ENCODE data around the gene CLK1.
A peak's percentile ranks its signal among the peaks of the same experiment; 100 is the strongest.

Gene CLK1

DNA sequence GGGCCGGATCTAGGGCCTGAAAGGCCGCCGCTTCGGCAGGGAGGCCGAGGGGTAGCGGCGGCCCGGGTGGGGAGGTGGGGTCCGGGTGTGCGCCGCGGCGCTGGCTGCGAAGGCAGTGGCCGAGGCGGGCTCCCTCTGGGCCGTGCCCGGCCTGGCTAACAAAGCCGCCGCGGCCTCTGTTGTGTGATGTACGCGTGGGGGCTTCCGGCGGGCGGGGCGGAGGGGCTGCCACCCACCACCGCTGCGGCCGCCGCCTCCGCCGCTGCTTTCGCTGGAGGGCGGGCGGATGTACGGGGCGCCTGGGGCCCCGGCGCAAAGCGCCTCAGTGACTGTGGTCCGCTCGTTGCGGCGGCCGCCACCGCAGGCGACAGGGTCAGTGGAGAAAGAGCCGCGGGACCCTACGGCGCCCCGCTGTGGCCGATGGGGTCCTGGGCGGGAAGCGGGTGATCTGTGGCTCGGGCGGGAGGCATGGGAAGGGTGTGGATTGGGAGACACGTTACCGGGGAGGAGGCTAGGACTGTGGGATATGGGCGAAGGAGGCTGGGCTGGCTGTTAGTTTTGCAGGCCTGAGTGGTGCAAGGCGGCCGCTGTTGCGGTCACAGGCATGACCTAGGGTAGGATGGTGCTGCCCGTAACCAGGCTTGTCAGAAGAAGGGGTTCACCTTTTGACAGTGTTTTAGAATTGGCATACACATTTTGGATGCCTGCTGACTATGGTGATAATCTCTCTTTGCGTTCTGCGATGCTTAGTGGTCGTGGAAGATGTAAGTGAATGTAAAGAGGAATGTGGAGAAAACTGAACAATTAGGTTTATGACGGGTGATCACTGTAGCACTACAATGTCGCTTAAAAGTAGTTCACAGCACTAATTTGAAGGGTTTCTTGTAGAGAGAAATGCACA lies 52.1 kb downstream of the CLK1 start:
- POLR2A ChIA-PET (ENCODE audit: low non-redundant PET): no interaction called here
- TF ChIP-seq CTCF (conservative IDR thresholded peaks at IDR 0.05; ENCODE audit: low read depth): peak; percentile 81
- DNase-seq (ENCODE audit: low spot score): peak; percentile 64
- CTCF ChIA-PET: interaction anchor here (0.7 kb wide), 1 partner anchor 64 kb away, joined by 3 read pairs; no protein-coding TSS in a partner anchor
- H3K27ac ChIP-seq: peak overlapping the region; percentile 95

- ChIA-PET POLR2A (ENCODE audit: low non-redundant PET) (interaction anchor here (0.6 to 0.9 kb wide), 2 partner anchors 16 to 54 kb away, joined by 3 to 4 read pairs; no protein-coding TSS in a partner anchor), CTCF (interaction anchor here (0.6 to 0.7 kb wide), 2 partner anchors 17 to 295 kb away, joined by 3 read pairs; no protein-coding TSS in a partner anchor)
- no peak for TF ChIP-seq CTCF (conservative IDR thresholded peaks at IDR 0.05; ENCODE audit: low read depth)
- H3K27ac ChIP-seq: peak within 1 kb of the TSS; percentile 95
- peak; percentile 98 for DNase-seq (ENCODE audit: low spot score)
Measured at GRCh38 chr2:200811333-200812121, 52.9 kb downstream of the CLK1 start, which contains the start of gene BZW1. TSS of gene BZW1 (plus strand) at chr2:200811910. CDS start at chr2:200813218, 1,308 bp downstream.

GRCh38 chr2:200810998-200811332 lies 53.5 kb downstream of the CLK1 start:
- DNase-seq (ENCODE audit: low spot score): no peak
- H3K27ac ChIP-seq: peak overlapping the region; percentile 95
- no peak for TF ChIP-seq CTCF (conservative IDR thresholded peaks at IDR 0.05; ENCODE audit: low read depth)
- ChIA-PET POLR2A (ENCODE audit: low non-redundant PET) (interaction anchor here (0.6 to 0.9 kb wide), 2 partner anchors 16 to 53 kb away, joined by 3 to 4 read pairs; no protein-coding TSS in a partner anchor), CTCF (interaction anchor here (0.6 to 0.7 kb wide), 3 partner anchors 18 to 294 kb away, joined by 3 to 4 read pairs (median 3); no protein-coding TSS in a partner anchor)

DNA sequence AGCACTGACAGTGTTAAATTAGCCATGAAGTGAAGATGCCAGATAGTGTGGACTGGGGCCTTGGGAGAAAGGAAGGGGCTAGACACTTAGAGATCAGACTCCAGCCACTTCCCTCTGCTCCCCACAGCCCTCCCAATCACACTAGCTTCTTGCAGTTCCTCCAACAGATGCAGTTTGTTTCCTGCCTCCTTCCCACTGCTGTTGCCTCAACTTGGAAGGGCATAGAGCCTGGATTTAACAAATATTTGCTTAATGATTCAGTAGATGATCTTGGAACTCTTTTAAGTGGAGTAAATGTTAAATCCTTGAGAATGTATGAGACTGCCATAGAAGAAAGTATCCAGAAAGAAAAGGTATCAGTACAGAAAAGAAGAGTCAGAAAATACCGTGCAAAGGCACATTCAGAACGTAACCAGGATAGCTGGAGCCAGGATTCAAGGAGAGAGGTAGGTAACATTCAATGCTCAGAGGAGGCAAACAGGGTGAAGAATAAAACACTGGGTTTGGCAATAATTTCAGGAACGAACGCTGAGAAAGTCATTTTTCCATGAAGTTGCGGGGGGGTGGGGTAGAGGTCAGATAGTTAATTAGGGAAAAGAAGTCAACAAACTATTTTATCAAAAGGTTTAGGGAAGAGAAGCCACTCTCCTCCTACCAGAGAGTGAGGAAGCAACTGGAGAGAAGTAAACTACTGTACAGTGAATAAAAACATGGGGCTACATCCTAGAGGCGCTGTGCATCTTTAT lies 54.0 kb downstream of the CLK1 start:
- POLR2A ChIA-PET (ENCODE audit: low non-redundant PET): interaction anchor here (0.6 to 0.9 kb wide), 2 partner anchors 15 to 24 kb away, joined by 4 to 7 read pairs; no protein-coding TSS in a partner anchor
- DNase-seq (ENCODE audit: low spot score): peak; percentile 24

GRCh38 chr2:200809506-200810251 lies 54.8 kb downstream of the CLK1 start:
- POLR2A ChIA-PET (ENCODE audit: low non-redundant PET): interaction anchor here (0.6 kb wide), 1 partner anchor 23 kb away, joined by 7 read pairs; no protein-coding TSS in a partner anchor
- no peak for TF ChIP-seq CTCF (conservative IDR thresholded peaks at IDR 0.05; ENCODE audit: low read depth)
- peak overlapping the region; percentile 95 for H3K27ac ChIP-seq
- CTCF ChIA-PET: interaction anchor here (0.6 kb wide), 1 partner anchor 96 kb away, joined by 3 read pairs; no protein-coding TSS in a partner anchor
- no peak for DNase-seq (ENCODE audit: low spot score)

More for the DNA sequence above, 54.0 kb downstream of the CLK1 start:
- CTCF ChIA-PET: interaction anchor here (0.6 kb wide), 2 partner anchors 20 to 97 kb away, joined by 3 to 4 read pairs; no protein-coding TSS in a partner anchor
- peak overlapping the region; percentile 95 for H3K27ac ChIP-seq
- TF ChIP-seq CTCF (conservative IDR thresholded peaks at IDR 0.05; ENCODE audit: low read depth): no peak
